Uterus (tissue), 4 donors: ENCODE measurements around the gene TMEM247. TPM values are rescaled to one million over a fixed set of nuclear protein-coding genes. Genes with fewer than 3 reads are reported as not detected.

Experiments used
- DNase-seq, 2 donors: peaks; one replicate each; pipeline ENCODE4 v3.0.0-alpha.2; 2019 to 2020
- H3K27ac ChIP-seq, 2 donors: fragments of 200-600 bp; sonication (generic); 1 replicate in 1 of 2; 2 replicates in 1 of 2; pipeline ENCODE4 v1.5.1; 2016 to 2018
- H3K27me3 ChIP-seq, 2 donors: fragments of 200-600 bp; sonication (generic); one replicate each; pipeline ENCODE4 v1.5.1; 2018 to 2019; ENCODE audit warnings: control low read depth in 1 of 2
- H3K36me3 ChIP-seq, 2 donors: fragments of 200-600 bp; sonication (generic); one replicate each; pipeline ENCODE4 v1.5.1; 2019; ENCODE audit warnings: control low read depth in 1 of 2
- H3K4me1 ChIP-seq, 2 donors: fragments of 200-600 bp; sonication (generic); one replicate each; pipeline ENCODE4 v1.5.1; 2018 to 2019; ENCODE audit warnings: control low read depth in 1 of 2
- H3K4me3 ChIP-seq, 2 donors: fragments of 200-600 bp; sonication (generic); 1 replicate in 1 of 2; 2 replicates in 1 of 2; pipeline ENCODE4 v1.5.1; 2018 to 2019; ENCODE audit warnings: mild to moderate bottlenecking in 1 of 2
- H3K9me3 ChIP-seq, 2 donors: fragments of 200-600 bp; sonication (generic); one replicate each; pipeline ENCODE4 v1.5.1; 2019; ENCODE audit warnings: control low read depth in 1 of 2
- POLR2A ChIP-seq, 2 donors: fragments of 450-650 bp; IDR thresholded peaks; one replicate each; pipeline ENCODE4 v1.6.1; 2016; ENCODE audit warnings: antibody characterized with exemption in 2 of 2, mild to moderate bottlenecking in 1 of 2, moderate library complexity in 1 of 2
- intact Hi-C: fragments of 100-400 bp; cut with DNase I; formaldehyde crosslinking; loops from one replicate; pipeline ENCODE4 v1.15.1; 2023; ENCODE audit warnings: low total_unique reads
- total RNA-seq, 4 donors: library from RNA; depleted of rRNA in 3 of 4; stranded (reverse); fragments of >200 nt in 3 of 4; gene quantifications; one replicate each; pipeline versions ENCODE4 v1.1.0 to v1.2.4, GENCODE V29; 2014 to 2023
- TF ChIP-seq, protein P1 (sequence below), 4 experiments: fragments of 200-600 bp in 2 of 4; fragments of 450-650 bp in 2 of 4; sonication (generic) in 2 of 4; IDR thresholded peaks; one replicate each; pipeline ENCODE4 v1.5.1; 2016 to 2019; ENCODE audit warnings: antibody characterized with exemption in 4 of 4, mild to moderate bottlenecking in 2 of 4, moderate library complexity in 1 of 4
- donor health status: DM: yes; HTN: yes; CAD: no.

Gene TMEM247
- total RNA-seq, 4 donors from 2014 or later: not detected

DNA sequence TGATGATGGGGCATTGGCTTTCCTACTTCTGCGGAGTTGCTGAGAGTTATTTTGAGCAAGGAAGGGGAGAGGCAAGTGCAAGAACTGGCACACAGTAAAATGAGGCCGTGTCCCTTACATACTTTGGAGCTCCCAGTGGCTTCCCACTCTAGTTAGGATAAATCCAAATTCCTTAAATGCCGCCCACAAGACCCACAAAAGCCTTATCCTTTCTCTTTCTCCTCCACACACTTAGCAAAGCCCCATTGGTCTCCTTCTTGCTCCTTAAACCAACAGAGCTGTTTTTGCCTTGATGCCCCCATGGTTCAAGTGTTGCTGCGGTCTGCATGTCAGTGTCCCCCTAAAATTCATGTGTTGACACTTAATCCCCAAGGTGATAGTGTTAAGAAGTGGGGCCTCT is 24.3 kb downstream of the TMEM247 start:
- TF ChIP-seq POLR2A (IDR thresholded peaks at IDR 0.05): no peak
- TF ChIP-seq, protein P1, sequence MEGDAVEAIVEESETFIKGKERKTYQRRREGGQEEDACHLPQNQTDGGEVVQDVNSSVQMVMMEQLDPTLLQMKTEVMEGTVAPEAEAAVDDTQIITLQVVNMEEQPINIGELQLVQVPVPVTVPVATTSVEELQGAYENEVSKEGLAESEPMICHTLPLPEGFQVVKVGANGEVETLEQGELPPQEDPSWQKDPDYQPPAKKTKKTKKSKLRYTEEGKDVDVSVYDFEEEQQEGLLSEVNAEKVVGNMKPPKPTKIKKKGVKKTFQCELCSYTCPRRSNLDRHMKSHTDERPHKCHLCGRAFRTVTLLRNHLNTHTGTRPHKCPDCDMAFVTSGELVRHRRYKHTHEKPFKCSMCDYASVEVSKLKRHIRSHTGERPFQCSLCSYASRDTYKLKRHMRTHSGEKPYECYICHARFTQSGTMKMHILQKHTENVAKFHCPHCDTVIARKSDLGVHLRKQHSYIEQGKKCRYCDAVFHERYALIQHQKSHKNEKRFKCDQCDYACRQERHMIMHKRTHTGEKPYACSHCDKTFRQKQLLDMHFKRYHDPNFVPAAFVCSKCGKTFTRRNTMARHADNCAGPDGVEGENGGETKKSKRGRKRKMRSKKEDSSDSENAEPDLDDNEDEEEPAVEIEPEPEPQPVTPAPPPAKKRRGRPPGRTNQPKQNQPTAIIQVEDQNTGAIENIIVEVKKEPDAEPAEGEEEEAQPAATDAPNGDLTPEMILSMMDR (IDR thresholded peaks at IDR 0.05): no peak
- Histone ChIP-seq H3K9me3 (no peaks in the 10 kb centered on the region), H3K27me3 (no peaks in the 10 kb centered on the region), H3K36me3 (no peaks in the 10 kb centered on the region), H3K4me1 (no peaks in the 10 kb centered on the region), H3K27ac (no peak overlapping the region), H3K4me3 (no peak overlapping the region)
- DNase-seq: no peak
- intact Hi-C loops: no loop called here

DNA sequence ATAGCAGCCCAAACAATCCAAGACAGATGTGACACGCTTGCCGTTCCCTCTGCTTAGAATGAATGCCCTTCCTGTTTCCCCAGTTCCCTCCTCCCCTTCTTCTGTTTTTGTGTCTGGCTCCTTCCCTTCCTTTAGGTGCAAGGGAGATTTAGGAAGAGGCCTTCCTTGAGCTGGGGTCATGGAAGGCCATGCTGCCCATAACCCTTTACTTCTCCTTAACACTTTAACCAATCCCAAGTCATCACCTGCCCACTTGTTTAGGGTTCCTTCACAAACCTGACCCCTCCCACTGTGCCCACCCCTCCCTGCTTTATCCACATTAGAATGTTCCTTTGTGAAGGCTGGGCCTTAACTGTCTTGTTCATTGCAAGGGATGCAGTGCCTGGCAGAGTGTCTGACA is 24.9 kb downstream of the TMEM247 start:
- DNase-seq: no peak
- Histone ChIP-seq H3K27me3 (no peaks in the 10 kb centered on the region), H3K4me3 (no peak overlapping the region), H3K9me3 (no peaks in the 10 kb centered on the region), H3K4me1 (no peaks in the 10 kb centered on the region), H3K27ac (no peak overlapping the region), H3K36me3 (no peaks in the 10 kb centered on the region)
- TF ChIP-seq, protein P1 (IDR thresholded peaks at IDR 0.05): no peak
- no peak for TF ChIP-seq POLR2A (IDR thresholded peaks at IDR 0.05)
- intact Hi-C loops: no loop called here

DNA sequence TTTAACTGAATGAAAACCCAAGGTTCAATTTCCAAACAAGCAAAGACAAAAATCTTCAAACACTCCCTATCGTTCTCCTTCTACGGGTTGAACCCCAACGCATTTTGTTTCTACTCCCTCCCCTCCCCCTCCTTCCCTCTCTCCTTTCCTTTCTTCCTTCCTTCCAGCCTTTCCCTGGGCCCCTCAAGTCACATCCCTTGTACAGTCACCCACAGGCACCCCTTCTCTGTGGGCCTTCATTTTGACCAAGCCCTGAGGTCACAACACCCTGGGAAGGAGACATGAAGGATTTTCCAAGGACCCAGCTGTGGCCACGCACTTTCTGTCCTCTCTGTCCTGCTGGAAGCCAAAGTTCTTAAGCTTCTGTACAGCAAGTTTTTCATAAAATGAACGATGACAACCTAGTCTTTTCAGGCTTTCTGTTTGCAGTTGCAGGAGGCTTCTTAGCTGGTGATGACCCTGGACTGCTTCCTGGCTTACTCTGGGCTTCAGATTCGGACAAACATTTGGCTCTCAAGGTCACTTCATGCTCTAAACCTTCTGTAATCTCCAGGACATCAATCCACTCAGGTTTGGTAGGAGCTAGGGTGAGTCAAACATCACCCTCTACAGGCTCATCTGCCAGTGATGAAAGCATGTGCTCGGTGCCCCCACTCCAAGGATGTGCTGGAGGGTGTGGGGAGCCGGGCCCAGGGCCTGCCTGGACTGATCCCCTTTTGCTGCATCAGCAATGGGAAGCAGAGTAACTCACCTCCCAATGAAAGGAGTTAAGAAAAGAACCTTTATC is 25.5 kb downstream of the TMEM247 start:
- Histone ChIP-seq H3K4me3 (no peak overlapping the region), H3K27me3 (no peaks in the 10 kb centered on the region), H3K9me3 (no peaks in the 10 kb centered on the region), H3K36me3 (no peaks in the 10 kb centered on the region), H3K4me1 (no peaks in the 10 kb centered on the region), H3K27ac (no peak overlapping the region)
- no peak for DNase-seq
- intact Hi-C loops: no loop called here
- TF ChIP-seq, protein P1 (IDR thresholded peaks at IDR 0.05): no peak
- TF ChIP-seq POLR2A (IDR thresholded peaks at IDR 0.05): no peak

DNA sequence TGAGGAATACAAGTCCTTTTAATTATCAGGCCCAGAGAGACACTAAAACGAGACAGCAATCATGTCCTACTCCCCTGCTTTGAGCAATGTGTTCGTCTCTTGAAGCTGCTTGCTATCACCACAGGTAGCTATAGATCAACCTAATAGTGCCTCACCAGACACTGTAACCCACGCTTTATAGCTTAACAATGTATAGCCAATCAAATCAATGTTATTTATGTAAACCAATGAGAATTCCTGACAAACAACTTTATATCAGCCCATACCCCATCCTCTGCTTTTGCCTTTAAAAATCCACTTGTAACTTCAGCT is 26.1 kb downstream of the TMEM247 start:
- intact Hi-C loops: no loop called here
- Histone ChIP-seq H3K36me3 (no peaks in the 10 kb centered on the region), H3K27ac (no peak overlapping the region), H3K4me1 (no peaks in the 10 kb centered on the region), H3K27me3 (no peaks in the 10 kb centered on the region), H3K9me3 (no peaks in the 10 kb centered on the region), H3K4me3 (no peak overlapping the region)
- TF ChIP-seq, protein P1 (IDR thresholded peaks at IDR 0.05): no peak
- no peak for TF ChIP-seq POLR2A (IDR thresholded peaks at IDR 0.05)
- no peak for DNase-seq

DNA sequence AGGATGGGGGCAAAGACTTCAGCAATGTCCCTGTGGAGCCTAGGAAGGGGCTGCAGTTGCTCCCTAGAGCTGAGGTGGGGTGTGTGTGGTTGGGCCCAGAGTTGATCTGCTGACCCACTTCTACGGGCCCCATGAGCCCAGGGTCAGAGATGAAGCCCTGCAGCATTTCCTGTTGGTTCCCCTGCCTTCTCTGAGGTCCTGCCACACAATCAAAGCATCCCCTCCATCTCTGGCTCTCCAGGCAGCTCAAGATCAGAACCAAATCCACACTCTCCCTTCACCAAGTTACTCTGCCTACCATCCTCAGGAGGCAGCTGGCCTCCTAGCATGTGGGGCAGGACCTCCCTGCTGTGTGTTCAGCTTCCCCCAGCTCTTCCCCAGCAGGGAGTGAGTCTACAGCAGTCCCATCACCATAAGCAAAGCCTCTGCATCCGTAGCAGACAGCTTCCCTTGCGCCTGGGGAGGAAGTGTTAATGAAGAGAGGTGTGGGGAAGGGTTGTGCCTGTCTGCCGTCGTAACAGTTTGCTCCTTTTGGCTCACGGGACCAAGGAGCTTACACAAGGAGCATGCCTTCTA is 26.9 kb downstream of the TMEM247 start:
- Histone ChIP-seq H3K36me3 (no peaks in the 10 kb centered on the region), H3K27me3 (no peaks in the 10 kb centered on the region), H3K9me3 (no peaks in the 10 kb centered on the region), H3K4me3 (no peak overlapping the region), H3K4me1 (no peaks in the 10 kb centered on the region), H3K27ac (no peak overlapping the region)
- DNase-seq: no peak
- no peak for TF ChIP-seq POLR2A (IDR thresholded peaks at IDR 0.05)
- TF ChIP-seq, protein P1 (IDR thresholded peaks at IDR 0.05): no peak
- intact Hi-C loops: no loop called here
